ENCODE data around the gene MAPK1. TPM values are rescaled to one million over a fixed set of nuclear protein-coding genes. Genes with fewer than 3 reads are reported as not detected.
"Not testable (repeated sequence)": the region's sequence is repeated elsewhere in the genome, so short reads cannot be mapped to it uniquely, and the experiment has no call there.

Gene MAPK1
- total RNA-seq, 2 experiments from 2014 or later, result 39.4 to 44.0 TPM

DNA sequence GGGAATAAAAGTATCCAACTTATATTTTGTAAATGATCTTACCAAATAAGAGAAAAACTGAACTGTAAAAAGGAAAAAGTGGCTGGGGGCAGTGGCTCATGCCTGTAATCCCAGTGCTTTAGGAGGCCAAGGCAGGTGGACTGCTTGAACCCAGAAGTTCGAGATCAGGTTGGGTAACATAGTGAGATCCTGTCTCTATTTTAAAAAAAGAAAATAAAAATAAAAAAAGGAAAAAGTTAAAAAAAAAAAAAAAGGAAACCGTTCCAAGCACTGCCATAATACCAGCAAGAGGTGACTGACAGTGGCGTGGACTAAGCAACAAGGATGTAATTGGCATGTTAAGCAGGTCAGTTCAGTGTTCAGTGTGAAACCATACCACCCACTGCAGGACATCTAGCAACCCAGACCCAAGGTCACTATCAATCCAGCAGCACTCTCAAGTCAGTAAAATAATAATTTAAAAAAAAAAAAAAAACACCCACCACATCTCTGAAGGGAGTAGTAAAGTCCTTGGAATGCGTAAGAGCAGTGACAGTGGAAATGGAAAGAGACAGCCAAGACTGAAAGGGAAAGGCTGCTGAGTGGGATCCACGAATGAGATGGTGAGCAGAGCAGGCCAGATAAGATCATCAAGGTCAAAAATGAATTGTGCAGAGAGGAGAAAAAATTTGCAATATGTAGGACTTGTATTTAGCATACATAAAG, 43.6 kb downstream of the MAPK1 start:
- Histone ChIP-seq H3K4me1 (ENCODE audit: insufficient read depth, low read length) (peaks cover 33% of the 10 kb centered on the region), H3K4me3 (ENCODE audit: low read length) (no peak overlapping the region), H3K36me3 (ENCODE audit: insufficient read depth, low read length) (peaks cover 2% of the 10 kb centered on the region), H3K27me3 (ENCODE audit: control insufficient read depth in 1 of 2, insufficient read depth in 2 of 2, low read length in 2 of 2) (no peaks in the 10 kb centered on the region), H3K9me3 (ENCODE audit: control insufficient read depth in 1 of 2, insufficient read depth in 1 of 2, low read length in 2 of 2) (no peaks in the 10 kb centered on the region), H3K27ac (ENCODE audit: low read depth in 1 of 2, low read length in 2 of 2) (no peak overlapping the region)
- ATAC-seq (ENCODE audit: poor library complexity), result no peak
- TF ChIP-seq CTCF (IDR thresholded peaks at IDR 0.05), result no peak
- DNase-seq, result no peak
- H3K27ac Mint-ChIP-seq, result peak overlapping the region; percentile 46
- peaks cover 84% of the 10 kb centered on the region for H3K4me1 Mint-ChIP-seq (ENCODE audit: low read depth)
- POLR2A ChIA-PET, result no interaction called here
- no peaks in the 10 kb centered on the region for H3K9me3 Mint-ChIP-seq
- H3K27me3 Mint-ChIP-seq, result no peaks in the 10 kb centered on the region
- intact Hi-C loops (cut with DNase I, micrococcal nuclease), result no loop called here
- peaks cover 3% of the 10 kb centered on the region for H3K36me3 Mint-ChIP-seq (ENCODE audit: low read depth)
- CTCF ChIA-PET, result no interaction called here
- no peak overlapping the region for H3K4me3 Mint-ChIP-seq

GRCh38 chr22:21819183-21819770, 48.2 kb downstream of the MAPK1 start:
- Mint-ChIP-seq H3K27ac (peak overlapping the region; percentile 89), H3K27me3 (no peaks in the 10 kb centered on the region), H3K36me3 (ENCODE audit: low read depth) (peaks cover 7% of the 10 kb centered on the region), H3K4me3 (no peak overlapping the region), H3K9me3 (no peaks in the 10 kb centered on the region), H3K4me1 (ENCODE audit: low read depth) (peaks cover 75% of the 10 kb centered on the region)
- CTCF ChIA-PET, result interaction anchor here (1.1 kb wide), 1 partner anchor 17 kb away, joined by 3 read pairs; no protein-coding TSS in a partner anchor
- H3K9me3 ChIP-seq (ENCODE audit: control insufficient read depth in 1 of 2, insufficient read depth in 1 of 2, low read length in 2 of 2), result no peaks in the 10 kb centered on the region
- peak overlapping the region in 1 of 2 donors; percentile 7 for H3K27ac ChIP-seq (ENCODE audit: low read depth in 1 of 2, low read length in 2 of 2)
- no peak for ATAC-seq (ENCODE audit: poor library complexity)
- TF ChIP-seq CTCF (IDR thresholded peaks at IDR 0.05), result no peak
- intact Hi-C loops (cut with DNase I, micrococcal nuclease), result loop anchor here in 1 of 2 experiments (2.0 kb wide), 1 partner anchor 14 kb away; no protein-coding TSS in a partner anchor
- H3K4me3 ChIP-seq (ENCODE audit: low read length), result no peak overlapping the region
- peaks cover 58% of the 10 kb centered on the region for H3K4me1 ChIP-seq (ENCODE audit: insufficient read depth, low read length)
- POLR2A ChIA-PET, result interaction anchor here (0.7 kb wide), 1 partner anchor 14 kb away, joined by 3 read pairs; no protein-coding TSS in a partner anchor
- H3K36me3 ChIP-seq (ENCODE audit: insufficient read depth, low read length), result peaks cover 2% of the 10 kb centered on the region
- no peaks in the 10 kb centered on the region for H3K27me3 ChIP-seq (ENCODE audit: control insufficient read depth in 1 of 2, insufficient read depth in 2 of 2, low read length in 2 of 2)
- DNase-seq, result no peak

DNA sequence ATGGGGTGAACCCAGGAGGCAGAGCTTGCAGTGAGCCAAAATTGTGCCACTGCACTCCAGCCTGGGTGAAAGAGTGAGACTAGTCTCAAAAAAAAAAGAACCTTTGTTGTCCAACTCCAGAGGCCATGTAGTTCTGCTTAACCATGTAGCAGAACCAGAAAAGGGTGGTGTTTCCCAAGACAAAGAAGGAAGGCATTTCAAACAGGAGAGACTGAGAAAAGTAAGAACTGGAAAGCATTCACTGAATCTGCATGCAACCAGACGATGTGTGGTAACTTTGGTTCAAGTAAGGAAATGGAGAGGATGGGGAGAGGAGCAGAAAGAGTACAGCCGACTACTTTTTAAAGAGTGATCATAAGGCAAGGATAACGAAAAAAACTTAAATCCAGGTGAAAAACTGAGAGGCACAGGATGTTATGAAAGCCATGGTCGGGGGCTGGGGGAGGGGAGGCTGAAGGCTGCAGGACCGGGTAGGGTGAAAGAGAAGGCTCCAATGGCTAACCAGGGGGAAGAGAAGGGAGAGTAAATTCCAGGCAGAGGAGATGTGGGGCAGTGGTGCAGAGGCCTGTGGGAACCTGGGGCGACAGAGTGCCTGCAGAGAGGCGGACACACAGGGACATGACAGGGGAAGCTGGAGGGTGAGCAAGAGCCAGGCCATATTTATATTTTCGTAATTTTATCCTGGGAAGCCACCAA, 48.8 kb downstream of the MAPK1 start:
- Mint-ChIP-seq H3K4me3 (no peak overlapping the region), H3K9me3 (no peaks in the 10 kb centered on the region), H3K36me3 (ENCODE audit: low read depth) (peaks cover 11% of the 10 kb centered on the region), H3K4me1 (ENCODE audit: low read depth) (peaks cover 73% of the 10 kb centered on the region), H3K27me3 (no peaks in the 10 kb centered on the region), H3K27ac (peak overlapping the region; percentile 89)
- H3K4me1 ChIP-seq (ENCODE audit: insufficient read depth, low read length), result peaks cover 52% of the 10 kb centered on the region
- intact Hi-C loops (cut with DNase I, micrococcal nuclease), result loop anchor here in 1 of 2 experiments (2.0 kb wide), 1 partner anchor 14 kb away; no protein-coding TSS in a partner anchor
- ChIA-PET CTCF (interaction anchor here (1.1 kb wide), 1 partner anchor 17 kb away, joined by 3 read pairs; no protein-coding TSS in a partner anchor), POLR2A (no interaction called here)
- DNase-seq, result peak in 2 of 14 experiments; percentile 4 to 22
- H3K27me3 ChIP-seq (ENCODE audit: control insufficient read depth in 1 of 2, insufficient read depth in 2 of 2, low read length in 2 of 2), result no peaks in the 10 kb centered on the region
- no peak for TF ChIP-seq CTCF (IDR thresholded peaks at IDR 0.05)
- H3K27ac ChIP-seq (ENCODE audit: low read depth in 1 of 2, low read length in 2 of 2), result peak overlapping the region; percentile 23 to 58
- peaks cover 2% of the 10 kb centered on the region for H3K36me3 ChIP-seq (ENCODE audit: insufficient read depth, low read length)
- H3K4me3 ChIP-seq (ENCODE audit: low read length), result no peak overlapping the region
- no peaks in the 10 kb centered on the region for H3K9me3 ChIP-seq (ENCODE audit: control insufficient read depth in 1 of 2, insufficient read depth in 1 of 2, low read length in 2 of 2)
- ATAC-seq (ENCODE audit: poor library complexity), result no peak

GRCh38 chr22:21817497-21817853, 50.0 kb downstream of the MAPK1 start:
- ChIA-PET POLR2A (interaction anchor here (0.8 kb wide), 1 partner anchor 81 kb away, joined by 3 read pairs; no protein-coding TSS in a partner anchor), CTCF (interaction anchor here (1.4 kb wide), 1 partner anchor 15 kb away, joined by 3 read pairs; no protein-coding TSS in a partner anchor)
- peak overlapping the region; percentile 89 for H3K27ac Mint-ChIP-seq
- peaks cover 11% of the 10 kb centered on the region for H3K36me3 Mint-ChIP-seq (ENCODE audit: low read depth)
- H3K36me3 ChIP-seq (ENCODE audit: insufficient read depth, low read length); DNase-seq; H3K27me3 ChIP-seq (ENCODE audit: control insufficient read depth in 1 of 2, insufficient read depth in 2 of 2, low read length in 2 of 2); H3K9me3 Mint-ChIP-seq; H3K27me3 Mint-ChIP-seq; H3K9me3 ChIP-seq (ENCODE audit: control insufficient read depth in 1 of 2, insufficient read depth in 1 of 2, low read length in 2 of 2); ATAC-seq (ENCODE audit: poor library complexity); intact Hi-C loops (cut with DNase I, micrococcal nuclease): not testable (repeated sequence)
- Histone ChIP-seq H3K4me3 (ENCODE audit: low read length) (peak overlapping the region; percentile 8), H3K4me1 (ENCODE audit: insufficient read depth, low read length) (peaks cover 48% of the 10 kb centered on the region), H3K27ac (ENCODE audit: low read depth in 1 of 2, low read length in 2 of 2) (peak overlapping the region; percentile 58 to 92)
- H3K4me1 Mint-ChIP-seq (ENCODE audit: low read depth), result peaks cover 69% of the 10 kb centered on the region
- peak overlapping the region; percentile 3 for H3K4me3 Mint-ChIP-seq
